ENCODE results near the gene ZNF586. TPM values are rescaled to one million over a fixed set of nuclear protein-coding genes. Genes with fewer than 3 reads are reported as not detected.

Gene ZNF586
- total and polyA plus RNA-seq, 10 of the 15 experiments (the other 5 are each of a cell fraction or from before 2014, with no cell fraction given) = 3.9 to 24.2 (median 15.0) TPM

GRCh38 chr19:57802269-57802668, 32.8 kb downstream of the ZNF586 start (continued):
- no peak for TF ChIP-seq BCL3 (IDR thresholded peaks at IDR 0.05; ENCODE audit: borderline replicate concordance, insufficient read depth, low read depth, low read length, poor library complexity, severe bottlenecking)
- TF ChIP-seq PML (IDR thresholded peaks at IDR 0.05; ENCODE audit: low read length) = no peak
- no peak for TF ChIP-seq MEF2B (IDR thresholded peaks at IDR 0.05; ENCODE audit: partially characterized antibody, poor library complexity, severe bottlenecking)
- no peak for TF ChIP-seq MTA2 (IDR thresholded peaks at IDR 0.05; ENCODE audit: low read depth)
- TF ChIP-seq PAX5 (IDR thresholded peaks at IDR 0.05; ENCODE audit: borderline replicate concordance, low read depth, low read length) = no peak
- TF ChIP-seq RB1 (IDR thresholded peaks at IDR 0.05; ENCODE audit: borderline replicate concordance) = no peak
- no peak for TF ChIP-seq ZBTB40 (IDR thresholded peaks at IDR 0.05; ENCODE audit: borderline replicate concordance)
- no peak for TF ChIP-seq NFIC (IDR thresholded peaks at IDR 0.05; ENCODE audit: low read depth, low read length)
- TF ChIP-seq MEF2A (IDR thresholded peaks at IDR 0.05; ENCODE audit: insufficient read depth, low read depth, low read length) = no peak
- TF ChIP-seq RUNX3 (IDR thresholded peaks at IDR 0.05; ENCODE audit: low read length) = peak; percentile 29; the same call in 1 of the 2 replicates
- TF ChIP-seq ATF7 (IDR thresholded peaks at IDR 0.05; ENCODE audit: low read depth) = peak; percentile 18; the same call in 1 of the 2 replicates
- no peak for TF ChIP-seq BRCA1 (IDR thresholded peaks at IDR 0.05; ENCODE audit: low read depth, low read length)
- TF ChIP-seq IRF5 (IDR thresholded peaks at IDR 0.05; ENCODE audit: borderline replicate concordance) = no peak
- no peak for TF ChIP-seq ZNF24 (IDR thresholded peaks at IDR 0.05)
- no peak for TF ChIP-seq RBBP5 (conservative IDR thresholded peaks at IDR 0.05)
- peak; percentile 31 to 38 (median 34); a peak in 5 of 6 replicates for TF ChIP-seq CTCF (IDR thresholded peaks at IDR 0.05 in 2 of 3, conservative IDR thresholded peaks at IDR 0.05 in 1 of 3; ENCODE audit: control insufficient read depth in 2 of 3, extremely low read depth in 1 of 3, insufficient read depth in 1 of 3, low read depth in 3 of 3, low read length in 3 of 3)
- no peak for TF ChIP-seq NFYB (IDR thresholded peaks at IDR 0.05; ENCODE audit: insufficient read depth, low read depth, low read length)
- no peak for TF ChIP-seq STAT3 (IDR thresholded peaks at IDR 0.05; ENCODE audit: low read depth, low read length)
- no peak for TF ChIP-seq EZH2 (IDR thresholded peaks at IDR 0.05; ENCODE audit: borderline replicate concordance, control insufficient read depth, low read depth, low read length)
- no peak for TF ChIP-seq KDM1A (IDR thresholded peaks at IDR 0.05; ENCODE audit: borderline replicate concordance)
- no peak for TF ChIP-seq TCF12 (IDR thresholded peaks at IDR 0.05; ENCODE audit: low read depth, low read length)
